ENCODE results near the gene SCN2B. TPM values are rescaled to one million over a fixed set of nuclear protein-coding genes. Genes with fewer than 3 reads are reported as not detected.

The SCN2B gene
- total and polyA plus RNA-seq, 2 of the 13 experiments (the other 11 are each of a cell fraction or from before 2014, with no cell fraction given) = 0.01 to 0.02 TPM

DNA sequence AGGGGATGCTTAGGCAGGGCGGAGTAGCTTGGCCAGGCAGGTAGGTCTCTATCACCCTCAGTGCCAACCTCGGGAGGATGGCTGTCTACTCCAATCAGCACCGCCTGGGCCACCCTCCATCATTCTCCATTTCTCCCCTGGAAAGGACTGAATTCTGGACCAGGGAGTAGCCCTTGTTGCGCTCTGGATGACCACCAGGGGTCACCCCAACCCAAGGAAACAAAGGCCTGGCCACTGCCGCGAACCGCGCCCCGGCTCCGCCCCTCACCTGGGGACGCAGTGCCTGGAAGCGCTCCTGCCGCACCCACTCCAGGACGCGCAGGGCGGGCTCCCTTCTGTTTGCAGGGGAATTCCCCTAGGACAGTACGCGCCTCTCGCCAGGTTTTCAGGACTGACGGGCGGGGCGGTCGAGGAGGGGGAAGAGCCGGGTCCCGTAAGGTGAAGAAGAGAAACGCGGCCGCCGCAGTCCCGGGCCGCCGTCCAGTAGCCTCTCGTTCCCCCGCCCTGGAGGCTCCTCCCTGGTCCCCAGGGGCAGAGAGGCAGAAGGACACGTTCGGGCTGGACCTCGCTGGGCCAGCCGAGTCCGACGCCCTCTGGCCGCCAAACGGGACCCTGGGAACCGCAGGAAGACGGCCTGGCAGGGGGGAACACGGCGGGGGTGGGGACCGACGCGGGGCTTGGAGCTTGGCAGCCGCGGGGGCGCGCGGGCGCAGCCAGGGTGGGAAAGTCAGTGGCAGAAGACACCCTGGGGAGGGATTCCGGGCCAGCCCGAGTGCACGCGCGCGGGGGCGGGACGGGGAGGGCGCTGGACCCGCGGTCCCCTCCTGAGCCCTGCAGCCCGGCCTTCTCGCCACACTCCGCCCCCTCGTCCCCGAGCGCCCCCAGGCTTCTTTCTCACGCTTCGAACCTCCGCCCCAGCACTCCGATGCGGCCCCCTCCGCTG lies 30.9 kb downstream of the SCN2B start (continued):
- TF ChIP-seq, protein P1, sequence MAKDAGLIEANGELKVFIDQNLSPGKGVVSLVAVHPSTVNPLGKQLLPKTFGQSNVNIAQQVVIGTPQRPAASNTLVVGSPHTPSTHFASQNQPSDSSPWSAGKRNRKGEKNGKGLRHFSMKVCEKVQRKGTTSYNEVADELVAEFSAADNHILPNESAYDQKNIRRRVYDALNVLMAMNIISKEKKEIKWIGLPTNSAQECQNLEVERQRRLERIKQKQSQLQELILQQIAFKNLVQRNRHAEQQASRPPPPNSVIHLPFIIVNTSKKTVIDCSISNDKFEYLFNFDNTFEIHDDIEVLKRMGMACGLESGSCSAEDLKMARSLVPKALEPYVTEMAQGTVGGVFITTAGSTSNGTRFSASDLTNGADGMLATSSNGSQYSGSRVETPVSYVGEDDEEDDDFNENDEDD (CRISPR knock-in tag; IDR thresholded peaks at IDR 0.05; ENCODE audit: borderline replicate concordance) = 0 out of 2 replicates have a peak, but pooled peaks have one; percentile 26
- TF ChIP-seq, protein P2, sequence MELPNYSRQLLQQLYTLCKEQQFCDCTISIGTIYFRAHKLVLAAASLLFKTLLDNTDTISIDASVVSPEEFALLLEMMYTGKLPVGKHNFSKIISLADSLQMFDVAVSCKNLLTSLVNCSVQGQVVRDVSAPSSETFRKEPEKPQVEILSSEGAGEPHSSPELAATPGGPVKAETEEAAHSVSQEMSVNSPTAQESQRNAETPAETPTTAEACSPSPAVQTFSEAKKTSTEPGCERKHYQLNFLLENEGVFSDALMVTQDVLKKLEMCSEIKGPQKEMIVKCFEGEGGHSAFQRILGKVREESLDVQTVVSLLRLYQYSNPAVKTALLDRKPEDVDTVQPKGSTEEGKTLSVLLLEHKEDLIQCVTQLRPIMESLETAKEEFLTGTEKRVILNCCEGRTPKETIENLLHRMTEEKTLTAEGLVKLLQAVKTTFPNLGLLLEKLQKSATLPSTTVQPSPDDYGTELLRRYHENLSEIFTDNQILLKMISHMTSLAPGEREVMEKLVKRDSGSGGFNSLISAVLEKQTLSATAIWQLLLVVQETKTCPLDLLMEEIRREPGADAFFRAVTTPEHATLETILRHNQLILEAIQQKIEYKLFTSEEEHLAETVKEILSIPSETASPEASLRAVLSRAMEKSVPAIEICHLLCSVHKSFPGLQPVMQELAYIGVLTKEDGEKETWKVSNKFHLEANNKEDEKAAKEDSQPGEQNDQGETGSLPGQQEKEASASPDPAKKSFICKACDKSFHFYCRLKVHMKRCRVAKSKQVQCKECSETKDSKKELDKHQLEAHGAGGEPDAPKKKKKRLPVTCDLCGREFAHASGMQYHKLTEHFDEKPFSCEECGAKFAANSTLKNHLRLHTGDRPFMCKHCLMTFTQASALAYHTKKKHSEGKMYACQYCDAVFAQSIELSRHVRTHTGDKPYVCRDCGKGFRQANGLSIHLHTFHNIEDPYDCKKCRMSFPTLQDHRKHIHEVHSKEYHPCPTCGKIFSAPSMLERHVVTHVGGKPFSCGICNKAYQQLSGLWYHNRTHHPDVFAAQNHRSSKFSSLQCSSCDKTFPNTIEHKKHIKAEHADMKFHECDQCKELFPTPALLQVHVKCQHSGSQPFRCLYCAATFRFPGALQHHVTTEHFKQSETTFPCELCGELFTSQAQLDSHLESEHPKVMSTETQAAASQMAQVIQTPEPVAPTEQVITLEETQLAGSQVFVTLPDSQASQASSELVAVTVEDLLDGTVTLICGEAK (IDR thresholded peaks at IDR 0.05) = no peak
- TF ChIP-seq, protein P2 (CRISPR knock-in tag; IDR thresholded peaks at IDR 0.05) = 0 out of 2 replicates have a peak, but pooled peaks have one; percentile 28
- peak; percentile 47; the same call in 1 of the 2 replicates for TF ChIP-seq SMAD3 (CRISPR knock-in tag; IDR thresholded peaks at IDR 0.05)
- TF ChIP-seq CC2D1A (CRISPR knock-in tag; IDR thresholded peaks at IDR 0.05) = no peak
- no peak for TF ChIP-seq ZZZ3 (CRISPR knock-in tag; IDR thresholded peaks at IDR 0.05; ENCODE audit: borderline replicate concordance)
- no peak for TF ChIP-seq ARID2 (CRISPR knock-in tag; IDR thresholded peaks at IDR 0.05; ENCODE audit: borderline replicate concordance)
- TF ChIP-seq, protein P3, sequence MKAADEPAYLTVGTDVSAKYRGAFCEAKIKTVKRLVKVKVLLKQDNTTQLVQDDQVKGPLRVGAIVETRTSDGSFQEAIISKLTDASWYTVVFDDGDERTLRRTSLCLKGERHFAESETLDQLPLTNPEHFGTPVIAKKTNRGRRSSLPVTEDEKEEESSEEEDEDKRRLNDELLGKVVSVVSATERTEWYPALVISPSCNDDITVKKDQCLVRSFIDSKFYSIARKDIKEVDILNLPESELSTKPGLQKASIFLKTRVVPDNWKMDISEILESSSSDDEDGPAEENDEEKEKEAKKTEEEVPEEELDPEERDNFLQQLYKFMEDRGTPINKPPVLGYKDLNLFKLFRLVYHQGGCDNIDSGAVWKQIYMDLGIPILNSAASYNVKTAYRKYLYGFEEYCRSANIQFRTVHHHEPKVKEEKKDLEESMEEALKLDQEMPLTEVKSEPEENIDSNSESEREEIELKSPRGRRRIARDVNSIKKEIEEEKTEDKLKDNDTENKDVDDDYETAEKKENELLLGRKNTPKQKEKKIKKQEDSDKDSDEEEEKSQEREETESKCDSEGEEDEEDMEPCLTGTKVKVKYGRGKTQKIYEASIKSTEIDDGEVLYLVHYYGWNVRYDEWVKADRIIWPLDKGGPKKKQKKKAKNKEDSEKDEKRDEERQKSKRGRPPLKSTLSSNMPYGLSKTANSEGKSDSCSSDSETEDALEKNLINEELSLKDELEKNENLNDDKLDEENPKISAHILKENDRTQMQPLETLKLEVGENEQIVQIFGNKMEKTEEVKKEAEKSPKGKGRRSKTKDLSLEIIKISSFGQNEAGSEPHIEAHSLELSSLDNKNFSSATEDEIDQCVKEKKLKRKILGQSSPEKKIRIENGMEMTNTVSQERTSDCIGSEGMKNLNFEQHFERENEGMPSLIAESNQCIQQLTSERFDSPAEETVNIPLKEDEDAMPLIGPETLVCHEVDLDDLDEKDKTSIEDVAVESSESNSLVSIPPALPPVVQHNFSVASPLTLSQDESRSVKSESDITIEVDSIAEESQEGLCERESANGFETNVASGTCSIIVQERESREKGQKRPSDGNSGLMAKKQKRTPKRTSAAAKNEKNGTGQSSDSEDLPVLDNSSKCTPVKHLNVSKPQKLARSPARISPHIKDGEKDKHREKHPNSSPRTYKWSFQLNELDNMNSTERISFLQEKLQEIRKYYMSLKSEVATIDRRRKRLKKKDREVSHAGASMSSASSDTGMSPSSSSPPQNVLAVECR (CRISPR knock-in tag; IDR thresholded peaks at IDR 0.05; ENCODE audit: borderline replicate concordance) = peak; percentile 66; the same call in 1 of the 2 replicates
- TF ChIP-seq ZSCAN22 (CRISPR knock-in tag; IDR thresholded peaks at IDR 0.05) = no peak
- TF ChIP-seq, protein P4, sequence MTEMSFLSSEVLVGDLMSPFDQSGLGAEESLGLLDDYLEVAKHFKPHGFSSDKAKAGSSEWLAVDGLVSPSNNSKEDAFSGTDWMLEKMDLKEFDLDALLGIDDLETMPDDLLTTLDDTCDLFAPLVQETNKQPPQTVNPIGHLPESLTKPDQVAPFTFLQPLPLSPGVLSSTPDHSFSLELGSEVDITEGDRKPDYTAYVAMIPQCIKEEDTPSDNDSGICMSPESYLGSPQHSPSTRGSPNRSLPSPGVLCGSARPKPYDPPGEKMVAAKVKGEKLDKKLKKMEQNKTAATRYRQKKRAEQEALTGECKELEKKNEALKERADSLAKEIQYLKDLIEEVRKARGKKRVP (CRISPR knock-in tag; IDR thresholded peaks at IDR 0.05) = no peak
